ENCODE results near the gene FRYL. TPM values are rescaled to one million over a fixed set of nuclear protein-coding genes. Genes with fewer than 3 reads are reported as not detected.
"Not testable (repeated sequence)": the region's sequence is repeated elsewhere in the genome, so short reads cannot be mapped to it uniquely, and the experiment has no call there.

FRYL gene
- total and polyA plus RNA-seq, 2 experiments from 2014 or later: 15.7 to 82.3 TPM

DNA sequence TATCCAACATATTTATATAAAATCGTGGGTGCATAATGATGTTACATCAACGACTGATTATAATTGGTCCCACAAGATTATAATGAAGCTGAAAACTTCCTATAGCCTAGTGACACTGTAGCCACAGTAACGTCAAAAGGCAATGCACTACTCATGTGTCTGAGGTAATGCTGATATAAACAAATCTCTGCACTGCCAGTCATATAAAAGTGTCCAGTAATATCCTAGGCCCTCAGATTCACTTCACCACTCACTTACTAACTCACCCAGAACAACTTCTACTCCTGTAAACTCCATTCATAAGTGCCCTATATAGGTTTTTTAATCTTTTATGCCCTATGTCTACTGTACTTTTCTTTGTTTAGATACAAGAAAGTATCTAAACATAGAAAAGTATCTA lies 18.8 kb downstream of the FRYL start:
- no peaks in the 10 kb centered on the region for H3K9me2 ChIP-seq (replicated peaks; ENCODE audit: insufficient read depth)
- peaks cover 85% of the 10 kb centered on the region for H3K79me2 ChIP-seq
- no peaks in the 10 kb centered on the region for H3K36me3 ChIP-seq (replicated peaks; ENCODE audit: insufficient read depth, low read depth)
- H3K9me3 ChIP-seq (ENCODE audit: low read depth): no peaks in the 10 kb centered on the region
- no peaks in the 10 kb centered on the region for H3K4me1 ChIP-seq (ENCODE audit: insufficient read depth)
- DNase-seq (ENCODE audit: low spot score): no peak
- no peaks in the 10 kb centered on the region for H3K27me3 ChIP-seq
- TF ChIP-seq, protein P1, sequence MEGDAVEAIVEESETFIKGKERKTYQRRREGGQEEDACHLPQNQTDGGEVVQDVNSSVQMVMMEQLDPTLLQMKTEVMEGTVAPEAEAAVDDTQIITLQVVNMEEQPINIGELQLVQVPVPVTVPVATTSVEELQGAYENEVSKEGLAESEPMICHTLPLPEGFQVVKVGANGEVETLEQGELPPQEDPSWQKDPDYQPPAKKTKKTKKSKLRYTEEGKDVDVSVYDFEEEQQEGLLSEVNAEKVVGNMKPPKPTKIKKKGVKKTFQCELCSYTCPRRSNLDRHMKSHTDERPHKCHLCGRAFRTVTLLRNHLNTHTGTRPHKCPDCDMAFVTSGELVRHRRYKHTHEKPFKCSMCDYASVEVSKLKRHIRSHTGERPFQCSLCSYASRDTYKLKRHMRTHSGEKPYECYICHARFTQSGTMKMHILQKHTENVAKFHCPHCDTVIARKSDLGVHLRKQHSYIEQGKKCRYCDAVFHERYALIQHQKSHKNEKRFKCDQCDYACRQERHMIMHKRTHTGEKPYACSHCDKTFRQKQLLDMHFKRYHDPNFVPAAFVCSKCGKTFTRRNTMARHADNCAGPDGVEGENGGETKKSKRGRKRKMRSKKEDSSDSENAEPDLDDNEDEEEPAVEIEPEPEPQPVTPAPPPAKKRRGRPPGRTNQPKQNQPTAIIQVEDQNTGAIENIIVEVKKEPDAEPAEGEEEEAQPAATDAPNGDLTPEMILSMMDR (IDR thresholded peaks at IDR 0.05; ENCODE audit: poor library complexity): no peak
- TF ChIP-seq EZH2 (IDR thresholded peaks at IDR 0.05; ENCODE audit: borderline replicate concordance): no peak
- TF ChIP-seq EZH2phosphoT487 (IDR thresholded peaks at IDR 0.05; ENCODE audit: low read depth, severe bottlenecking, unreplicated experiment): no peak
- H2AFZ ChIP-seq: no peak overlapping the region
- H3K27ac ChIP-seq: no peak overlapping the region
- H3K4me2 ChIP-seq: no peak overlapping the region
- WGBS (ENCODE audit: low lambda C conversion rate, missing lambda C conversion rate): 88% methylated on average over 3 of the region's 3 CpGs
- no peak overlapping the region for H3K4me3 ChIP-seq
- H4K20me1 ChIP-seq (ENCODE audit: insufficient read depth, poor library complexity, severe bottlenecking): no peaks in the 10 kb centered on the region

DNA sequence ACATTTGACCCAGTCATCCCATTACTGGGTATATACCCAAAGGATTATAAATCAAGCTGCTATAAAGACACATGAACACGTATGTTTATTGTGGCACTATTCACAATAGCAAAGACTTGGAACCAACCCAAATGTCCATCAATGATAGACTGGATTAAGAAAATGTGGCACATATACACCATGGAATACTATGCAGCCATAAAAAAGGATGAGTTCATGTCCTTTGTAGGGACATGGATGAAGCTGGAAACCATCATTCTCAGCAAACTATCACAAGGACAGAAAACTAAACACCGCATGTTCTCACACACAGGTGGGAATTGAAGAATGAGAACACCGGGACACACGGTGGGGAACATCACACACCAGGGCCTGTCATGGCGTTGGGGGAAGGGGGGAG lies 21.4 kb downstream of the FRYL start:
- WGBS (ENCODE audit: low lambda C conversion rate, missing lambda C conversion rate): 97% methylated on average over 5 of the region's 5 CpGs
- H3K36me3 ChIP-seq (replicated peaks; ENCODE audit: insufficient read depth, low read depth); DNase-seq (ENCODE audit: low spot score); H3K9me2 ChIP-seq (replicated peaks; ENCODE audit: insufficient read depth); H3K4me2 ChIP-seq; H2AFZ ChIP-seq; H3K4me1 ChIP-seq (ENCODE audit: insufficient read depth); H3K9me3 ChIP-seq (ENCODE audit: low read depth); H4K20me1 ChIP-seq (ENCODE audit: insufficient read depth, poor library complexity, severe bottlenecking); H3K4me3 ChIP-seq; H3K27me3 ChIP-seq; H3K27ac ChIP-seq: not testable (repeated sequence)
- H3K79me2 ChIP-seq: peaks cover 84% of the 10 kb centered on the region

GRCh38 chr4:48756689-48757220 lies 23.3 kb downstream of the FRYL start:
- no peak overlapping the region for H3K4me3 ChIP-seq
- no peak for DNase-seq (ENCODE audit: low spot score)
- H3K4me1 ChIP-seq (ENCODE audit: insufficient read depth): no peaks in the 10 kb centered on the region
- no peak overlapping the region for H3K27ac ChIP-seq
- H3K9me2 ChIP-seq (replicated peaks; ENCODE audit: insufficient read depth): no peaks in the 10 kb centered on the region
- no peaks in the 10 kb centered on the region for H3K27me3 ChIP-seq
- H2AFZ ChIP-seq: no peak overlapping the region
- TF ChIP-seq, protein P1 (IDR thresholded peaks at IDR 0.05; ENCODE audit: poor library complexity): no peak
- TF ChIP-seq EZH2 (IDR thresholded peaks at IDR 0.05; ENCODE audit: borderline replicate concordance) (no peak), EZH2phosphoT487 (IDR thresholded peaks at IDR 0.05; ENCODE audit: low read depth, severe bottlenecking, unreplicated experiment) (no peak)
- H3K9me3 ChIP-seq (ENCODE audit: low read depth): no peaks in the 10 kb centered on the region
- WGBS (ENCODE audit: low lambda C conversion rate, missing lambda C conversion rate): 85% methylated on average over 4 of the region's 4 CpGs
- no peaks in the 10 kb centered on the region for H4K20me1 ChIP-seq (ENCODE audit: insufficient read depth, poor library complexity, severe bottlenecking)
- no peaks in the 10 kb centered on the region for H3K36me3 ChIP-seq (replicated peaks; ENCODE audit: insufficient read depth, low read depth)
- H3K79me2 ChIP-seq: peaks cover 75% of the 10 kb centered on the region
- H3K4me2 ChIP-seq: no peak overlapping the region

- WGBS (ENCODE audit: low lambda C conversion rate, missing lambda C conversion rate): 60% methylated on average over 1 of the region's 1 CpG
- DNase-seq (ENCODE audit: low spot score): no peak
- H3K79me2 ChIP-seq: peaks cover 75% of the 10 kb centered on the region
These were observed 24.8 kb downstream of the FRYL start for GRCh38 chr4:48755281-48755680.

More at GRCh38 chr4:48755281-48755680, 24.8 kb downstream of the FRYL start:
- TF ChIP-seq EZH2phosphoT487 (IDR thresholded peaks at IDR 0.05; ENCODE audit: low read depth, severe bottlenecking, unreplicated experiment) (no peak), EZH2 (IDR thresholded peaks at IDR 0.05; ENCODE audit: borderline replicate concordance) (no peak)
- TF ChIP-seq, protein P1 (IDR thresholded peaks at IDR 0.05; ENCODE audit: poor library complexity): no peak
- Histone ChIP-seq H2AFZ (no peak overlapping the region), H3K9me3 (ENCODE audit: low read depth) (no peaks in the 10 kb centered on the region), H3K27ac (no peak overlapping the region), H3K36me3 (replicated peaks; ENCODE audit: insufficient read depth, low read depth) (no peaks in the 10 kb centered on the region), H3K27me3 (no peaks in the 10 kb centered on the region), H4K20me1 (ENCODE audit: insufficient read depth, poor library complexity, severe bottlenecking) (no peaks in the 10 kb centered on the region), H3K4me3 (no peak overlapping the region), H3K4me2 (no peak overlapping the region), H3K4me1 (ENCODE audit: insufficient read depth) (no peaks in the 10 kb centered on the region), H3K9me2 (replicated peaks; ENCODE audit: insufficient read depth) (no peaks in the 10 kb centered on the region)

Data from hepatocyte (in vitro differentiated cells).